Loucy (cell line): ENCODE measurements around the gene FIBCD1.

ENCODE experiments used
- CTCF ChIP-seq: fragments of 200-600 bp; sonication (generic); conservative IDR thresholded peaks from 2 replicates; pipeline ENCODE4 v1.5.1; 2014; ENCODE audit warnings: mild to moderate bottlenecking, antibody characterized with exemption, low read length
- EZH2phosphoT487 ChIP-seq: fragments of 200-600 bp; IDR thresholded peaks from 2 replicates; pipeline ENCODE4 v1.6.1; 2018; ENCODE audit warnings: antibody characterized with exemption, mild to moderate bottlenecking, moderate library complexity, borderline replicate concordance

- TF ChIP-seq CTCF (no peak), EZH2phosphoT487 (no peak)
These were observed 38.8 kb upstream of the FIBCD1 start for GRCh38 chr9:130977811-130978221.
